ENCODE results near the gene NUMB.

NUMB gene

GRCh38 chr14:73238941-73239340, 219.4 kb downstream of the NUMB start:
- H3K27ac Mint-ChIP-seq: no peak overlapping the region
- DNase-seq (no peak), ATAC-seq (no peak)
- peaks cover 98% of the 10 kb centered on the region for H3K27me3 Mint-ChIP-seq
- peaks cover 56% of the 10 kb centered on the region for H3K4me1 Mint-ChIP-seq
- no peaks in the 10 kb centered on the region for H3K9me3 Mint-ChIP-seq
- no peak overlapping the region for H3K4me3 Mint-ChIP-seq

DNA sequence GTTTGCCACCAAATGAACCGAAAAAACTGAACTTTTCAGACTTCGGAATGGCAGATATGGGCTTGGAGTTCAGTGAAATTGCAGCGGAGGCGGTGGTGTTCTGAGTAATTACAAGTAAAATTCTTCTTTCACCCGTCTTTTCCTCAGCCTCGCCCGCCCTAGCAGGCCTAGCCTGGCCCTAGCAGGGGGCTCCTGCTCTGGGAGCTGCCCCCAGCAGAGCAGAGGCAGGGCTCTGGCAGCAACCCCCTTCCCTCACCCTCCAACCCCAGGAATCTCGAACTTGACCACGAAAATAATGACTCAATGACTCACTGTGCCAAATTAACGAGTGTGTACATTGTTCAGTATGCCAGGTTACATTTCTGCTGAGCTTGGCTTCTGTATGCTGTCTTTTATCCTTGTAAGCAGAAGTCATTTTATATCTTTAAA, 219.9 kb downstream of the NUMB start:
- H3K4me3 Mint-ChIP-seq: peak overlapping the region; percentile 59 to 72
- peaks cover 52% of the 10 kb centered on the region for H3K4me1 Mint-ChIP-seq
- no peaks in the 10 kb centered on the region for H3K9me3 Mint-ChIP-seq
- H3K27me3 Mint-ChIP-seq: peaks cover 98% of the 10 kb centered on the region
- DNase-seq (no peak), ATAC-seq (no peak)
- no peak overlapping the region for H3K27ac Mint-ChIP-seq

GRCh38 chr14:73237786-73238423, 220.4 kb downstream of the NUMB start:
- Mint-ChIP-seq H3K27me3 (peaks cover 98% of the 10 kb centered on the region), H3K4me3 (peak overlapping the region; percentile 59 to 72), H3K4me1 (peaks cover 47% of the 10 kb centered on the region), H3K9me3 (no peaks in the 10 kb centered on the region), H3K27ac (no peak overlapping the region)
- ATAC-seq (peak; percentile 44), DNase-seq (no peak)

DNA sequence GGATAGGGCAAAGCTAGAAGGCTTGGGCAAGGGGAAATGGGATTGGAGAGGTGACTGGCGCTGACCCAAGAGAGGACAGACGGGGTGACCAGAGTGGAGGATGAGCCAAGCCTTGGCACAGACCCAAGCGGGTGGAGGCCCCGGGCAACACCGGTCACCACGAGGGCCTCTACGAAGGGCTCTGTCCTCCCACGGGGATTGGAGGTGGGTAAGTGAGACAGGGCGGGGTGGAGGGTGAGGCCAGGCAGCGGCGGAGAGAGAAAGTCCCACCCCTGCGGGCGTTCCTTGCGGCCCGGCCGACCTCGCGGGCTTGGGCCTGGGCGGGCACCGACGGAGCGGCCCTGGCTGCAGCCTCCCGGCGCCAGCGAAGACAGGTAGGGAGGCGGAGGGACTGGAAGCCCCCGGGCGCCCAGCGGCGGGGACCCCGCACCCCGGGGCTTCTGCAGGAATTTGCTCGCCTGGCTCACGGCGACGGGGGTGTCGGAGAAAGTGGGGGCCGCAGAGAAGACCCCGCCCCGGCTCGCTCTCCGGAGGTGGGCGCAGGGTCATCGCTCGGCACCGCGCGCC, 221.0 kb downstream of the NUMB start, which contains the start of gene PAPLN:
Gene PAPLN (plus strand): TSS at position 288 of the 567 bp plus-strand sequence. CDS start 2,273 bp downstream, outside the sequence.
- Mint-ChIP-seq H3K27ac (no peak within 1 kb of the TSS), H3K27me3 (peaks cover 98% of the 10 kb centered on the region), H3K4me3 (peak within 1 kb of the TSS; percentile 59 to 72), H3K9me3 (no peaks in the 10 kb centered on the region), H3K4me1 (peaks cover 41% of the 10 kb centered on the region)
- ATAC-seq: peak; percentile 42
- DNase-seq: no peak

DNA sequence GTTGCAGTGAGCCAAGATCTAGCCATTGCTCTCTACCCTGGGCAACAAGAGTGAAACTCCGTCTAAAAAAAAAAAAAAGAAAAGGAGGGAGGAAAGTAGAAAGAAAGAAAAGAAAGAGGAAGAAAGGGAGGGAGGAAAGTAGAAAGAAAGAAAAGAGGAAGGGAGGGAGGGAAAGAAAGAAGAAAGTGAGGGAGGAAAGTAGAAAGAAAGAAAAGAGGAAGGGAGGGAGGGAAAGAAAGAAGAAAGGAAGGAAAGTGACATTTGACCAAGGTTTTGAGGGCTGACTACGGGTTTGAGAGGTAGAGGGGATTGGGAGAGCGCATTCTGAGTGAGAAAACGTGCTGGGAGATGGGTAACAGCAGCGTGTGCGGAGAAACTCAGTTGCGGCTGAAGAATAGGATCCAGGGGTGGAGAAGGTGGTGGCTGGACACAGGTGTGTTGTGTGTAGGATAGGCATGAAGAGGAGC, 221.6 kb downstream of the NUMB start:
- Mint-ChIP-seq H3K4me1 (peaks cover 41% of the 10 kb centered on the region), H3K9me3 (no peaks in the 10 kb centered on the region), H3K27ac (no peak overlapping the region), H3K27me3 (peaks cover 94% of the 10 kb centered on the region), H3K4me3 (peak overlapping the region; percentile 50 to 67)
- DNase-seq: no peak
- ATAC-seq: no peak

GRCh38 chr14:73236157-73236556, 222.2 kb downstream of the NUMB start:
- Mint-ChIP-seq H3K27ac (no peak overlapping the region), H3K4me3 (peak overlapping the region in 1 of 2 donors; percentile 38), H3K27me3 (peaks cover 88% of the 10 kb centered on the region)

GRCh38 chr14:73235531-73236155, 222.7 kb downstream of the NUMB start:
- no peak for ATAC-seq
- H3K27me3 Mint-ChIP-seq: peaks cover 83% of the 10 kb centered on the region
- H3K27ac Mint-ChIP-seq: peak overlapping the region in 1 of 2 donors; percentile 42
- peaks cover 37% of the 10 kb centered on the region for H3K4me1 Mint-ChIP-seq
- no peak for DNase-seq
- no peaks in the 10 kb centered on the region for H3K9me3 Mint-ChIP-seq
- no peak overlapping the region for H3K4me3 Mint-ChIP-seq

More at GRCh38 chr14:73236157-73236556, 222.2 kb downstream of the NUMB start:
- DNase-seq (no peak), ATAC-seq (no peak)
- Mint-ChIP-seq H3K9me3 (no peaks in the 10 kb centered on the region), H3K4me1 (peaks cover 41% of the 10 kb centered on the region)

- H3K27me3 Mint-ChIP-seq: peaks cover 74% of the 10 kb centered on the region
- no peak overlapping the region for H3K4me3 Mint-ChIP-seq
- ATAC-seq: no peak
- no peak overlapping the region for H3K27ac Mint-ChIP-seq
- peaks cover 29% of the 10 kb centered on the region for H3K4me1 Mint-ChIP-seq
- H3K9me3 Mint-ChIP-seq: no peaks in the 10 kb centered on the region
- no peak for DNase-seq
Observed at GRCh38 chr14:73234586-73235394, 223.6 kb downstream of the NUMB start.

DNA sequence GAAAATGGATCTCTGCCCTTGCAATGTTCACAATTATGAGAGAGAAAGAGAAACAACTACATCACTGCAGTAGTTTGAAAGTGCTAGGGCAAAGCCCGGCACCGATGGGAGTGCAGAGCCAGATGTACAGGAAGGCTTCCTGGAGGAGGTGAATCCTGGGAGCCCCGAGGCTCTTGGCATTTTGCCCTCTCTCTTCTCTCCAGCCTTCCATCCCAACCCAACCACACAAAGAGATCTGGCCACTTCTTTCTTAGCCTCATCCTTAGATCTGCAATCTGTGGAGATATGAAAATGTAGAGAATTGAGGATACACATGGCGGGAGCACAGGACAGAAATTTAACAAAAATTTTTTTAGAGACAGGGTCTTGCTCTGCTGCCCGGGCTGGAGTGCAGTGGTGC, 224.3 kb downstream of the NUMB start:
- Mint-ChIP-seq H3K27ac (no peak overlapping the region), H3K27me3 (peaks cover 67% of the 10 kb centered on the region), H3K4me3 (no peak overlapping the region), H3K9me3 (no peaks in the 10 kb centered on the region), H3K4me1 (peaks cover 23% of the 10 kb centered on the region)
- no peak for DNase-seq
- no peak for ATAC-seq

DNA sequence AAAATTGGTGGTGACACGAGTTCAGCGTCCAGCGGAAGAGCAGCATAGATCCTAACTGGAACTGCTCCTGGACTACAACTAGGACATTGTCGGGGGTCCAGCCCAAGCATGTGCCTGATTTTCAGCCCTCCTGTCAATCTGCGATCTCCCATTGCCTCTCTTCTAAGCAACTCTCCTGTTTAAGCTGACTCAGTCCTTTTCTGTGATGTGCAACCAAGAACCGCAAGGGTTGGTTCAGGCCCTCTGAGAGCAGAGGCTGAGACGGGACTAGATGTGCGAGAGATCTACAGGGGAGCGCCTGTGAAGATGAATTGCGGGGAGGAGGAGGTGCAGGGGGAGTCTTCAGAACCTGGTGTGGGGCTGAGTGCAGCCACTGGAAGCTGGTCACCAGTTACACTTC, 224.8 kb downstream of the NUMB start:
- DNase-seq: no peak
- Mint-ChIP-seq H3K27me3 (peaks cover 62% of the 10 kb centered on the region), H3K4me3 (no peak overlapping the region), H3K4me1 (peaks cover 21% of the 10 kb centered on the region), H3K9me3 (no peaks in the 10 kb centered on the region), H3K27ac (no peak overlapping the region)
- ATAC-seq: no peak

DNA sequence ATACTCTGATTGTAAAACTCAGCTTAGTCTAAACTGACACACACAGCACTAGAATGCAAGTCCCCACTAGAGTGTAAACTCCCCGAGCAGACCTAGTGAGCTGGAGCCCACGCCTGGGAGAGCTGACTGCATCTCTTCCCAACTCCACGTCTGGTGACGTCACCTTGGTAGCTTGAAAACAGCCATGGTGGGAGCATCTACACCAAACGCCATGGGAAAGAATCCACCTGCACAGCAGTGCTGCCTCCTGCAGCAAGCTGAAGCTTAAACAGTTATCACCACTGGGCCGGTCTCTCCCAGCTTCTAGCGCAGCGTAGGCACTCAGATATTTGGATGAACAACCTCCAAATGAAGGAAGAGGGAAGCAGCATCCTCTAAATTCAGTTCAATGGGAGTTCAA, 225.4 kb downstream of the NUMB start:
- Mint-ChIP-seq H3K4me3 (no peak overlapping the region), H3K27me3 (peaks cover 56% of the 10 kb centered on the region), H3K27ac (no peak overlapping the region), H3K4me1 (peaks cover 20% of the 10 kb centered on the region), H3K9me3 (no peaks in the 10 kb centered on the region)
- DNase-seq (no peak), ATAC-seq (no peak)

DNA sequence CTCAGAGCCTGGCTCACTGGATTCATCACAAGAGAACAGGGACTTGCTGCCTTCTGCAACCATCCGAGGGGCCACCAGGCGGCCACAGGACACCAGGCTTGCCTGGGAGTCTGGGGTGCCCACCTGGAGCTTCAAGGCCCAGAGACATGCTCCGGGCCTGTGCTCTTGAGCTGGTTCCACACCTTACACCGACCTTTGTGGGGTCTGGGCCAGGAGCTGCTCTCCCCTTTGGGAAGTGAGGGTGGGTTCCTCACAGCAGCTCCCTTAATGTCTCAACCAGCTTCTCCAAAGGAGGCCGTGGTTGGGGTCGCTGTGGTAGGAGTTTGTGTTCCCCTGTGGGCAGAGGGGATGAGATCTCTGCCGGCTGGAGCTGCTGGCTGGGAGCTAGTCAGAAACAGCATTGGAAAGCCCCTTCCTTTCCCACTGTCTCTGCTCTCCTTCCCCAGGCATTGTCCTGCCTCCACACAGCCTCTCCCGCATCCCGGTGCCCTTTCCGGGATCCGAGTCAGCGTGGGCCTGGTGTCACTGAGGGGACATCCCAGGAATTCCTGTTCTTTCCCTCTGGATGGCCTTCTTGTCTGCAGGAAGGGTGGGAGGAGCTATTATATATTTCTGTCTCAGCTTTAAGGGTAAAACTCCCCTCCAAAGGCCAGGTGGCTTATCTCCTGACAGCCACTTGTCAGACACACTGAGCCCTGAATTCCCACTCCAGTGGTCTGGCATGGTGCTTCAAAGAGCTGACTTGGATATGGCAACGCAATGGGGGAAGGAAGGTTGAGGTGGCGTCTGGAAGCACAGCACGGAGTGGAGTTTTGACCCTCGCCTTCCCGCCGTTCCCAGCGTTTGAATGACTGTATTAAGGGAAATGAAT, 226.1 kb downstream of the NUMB start:
- DNase-seq (no peak), ATAC-seq (peak; percentile 55)
- H3K27me3 Mint-ChIP-seq: peaks cover 51% of the 10 kb centered on the region
- H3K4me1 Mint-ChIP-seq: peaks cover 18% of the 10 kb centered on the region
- no peaks in the 10 kb centered on the region for H3K9me3 Mint-ChIP-seq
- no peak overlapping the region for H3K4me3 Mint-ChIP-seq
- H3K27ac Mint-ChIP-seq: no peak overlapping the region

GRCh38 chr14:73230051-73230450, 228.3 kb downstream of the NUMB start:
- no peak overlapping the region for H3K27ac Mint-ChIP-seq
- no peak for ATAC-seq

GRCh38 chr14:73227812-73228781, 230.2 kb downstream of the NUMB start:
- H3K4me1 Mint-ChIP-seq: peaks cover 6% of the 10 kb centered on the region
- no peaks in the 10 kb centered on the region for H3K9me3 Mint-ChIP-seq
- ATAC-seq: no peak
- peaks cover 10% of the 10 kb centered on the region for H3K27me3 Mint-ChIP-seq
- H3K4me3 Mint-ChIP-seq: no peak overlapping the region
- no peak for DNase-seq
- H3K27ac Mint-ChIP-seq: no peak overlapping the region

More at GRCh38 chr14:73230051-73230450, 228.3 kb downstream of the NUMB start:
- no peaks in the 10 kb centered on the region for H3K9me3 Mint-ChIP-seq
- peaks cover 5% of the 10 kb centered on the region for H3K4me1 Mint-ChIP-seq
- DNase-seq: no peak
- no peak overlapping the region for H3K4me3 Mint-ChIP-seq
- peaks cover 29% of the 10 kb centered on the region for H3K27me3 Mint-ChIP-seq

Data from stimulated activated naive CD8-positive, alpha-beta T cell treated with anti-CD3 and anti-CD28 coated beads, Interleukin-15, amount 100 ng/mL, for 72 hours (primary cell).